HFFc6 (cell line): Measurements from ENCODE around the gene NKX6-1. TPM values are rescaled to one million over a fixed set of nuclear protein-coding genes. Genes with fewer than 3 reads are reported as not detected.

Source experiments
- DNase-seq: peaks from one replicate; pipeline ENCODE4 v3.0.0-alpha.2; 2018
- H3K27ac Mint-ChIP-seq: 2 replicates; pipeline ENCODE4 v1.8.0; 2020; ENCODE audit warnings: mild to moderate bottlenecking, mixed read lengths
- H3K27me3 Mint-ChIP-seq: 2 replicates; pipeline ENCODE4 v1.8.0; 2021; ENCODE audit warnings: mild to moderate bottlenecking, moderate library complexity, mixed read lengths; ENCODE audit not compliant: insufficient read depth
- H3K36me3 Mint-ChIP-seq: 2 replicates; pipeline ENCODE4 v1.8.0; 2021; ENCODE audit warnings: low read depth, mixed read lengths
- H3K4me1 Mint-ChIP-seq: 2 replicates; pipeline ENCODE4 v1.8.0; 2020; ENCODE audit warnings: low read depth, mixed read lengths
- H3K4me3 Mint-ChIP-seq: 2 replicates; pipeline ENCODE4 v1.8.0; 2020; ENCODE audit warnings: mild to moderate bottlenecking, moderate library complexity, mixed read lengths
- H3K9me3 Mint-ChIP-seq: 2 replicates; pipeline ENCODE4 v1.8.0; 2020; ENCODE audit warnings: mild to moderate bottlenecking, mixed read lengths
- CTCF ChIP-seq: fragments of 200-600 bp; sonication (generic); IDR thresholded peaks from 2 replicates; pipeline ENCODE4 v1.5.0; 2021; ENCODE audit warnings: antibody characterized with exemption, mild to moderate bottlenecking
- total RNA-seq, 6 experiments: library from RNA; stranded (reverse); fragmentation: NEBNext Ultra II Directional; extraction: Animal tissue kit (Norgen Biotek cat#: 25700); gene quantifications; 2 replicates in 1 of 6; 3 replicates in 5 of 6; pipeline ENCODE4 v1.2.3, GENCODE V29; 2021

The NKX6-1 gene
- total RNA-seq, 6 experiments from 2014 or later, result not detected

- Mint-ChIP-seq H3K27me3 (peaks cover 80% of the 10 kb centered on the region), H3K36me3 (peaks cover 8% of the 10 kb centered on the region; the same call in 1 of the 2 replicates), H3K27ac (no peak overlapping the region), H3K4me3 (peak overlapping the region; percentile 82), H3K9me3 (peaks cover 5% of the 10 kb centered on the region), H3K4me1 (peaks cover 17% of the 10 kb centered on the region)
- DNase-seq, result no peak
- no peak for TF ChIP-seq CTCF
Observed at GRCh38 chr4:84498203-84498934, 723 bp downstream of the NKX6-1 start.

DNA sequence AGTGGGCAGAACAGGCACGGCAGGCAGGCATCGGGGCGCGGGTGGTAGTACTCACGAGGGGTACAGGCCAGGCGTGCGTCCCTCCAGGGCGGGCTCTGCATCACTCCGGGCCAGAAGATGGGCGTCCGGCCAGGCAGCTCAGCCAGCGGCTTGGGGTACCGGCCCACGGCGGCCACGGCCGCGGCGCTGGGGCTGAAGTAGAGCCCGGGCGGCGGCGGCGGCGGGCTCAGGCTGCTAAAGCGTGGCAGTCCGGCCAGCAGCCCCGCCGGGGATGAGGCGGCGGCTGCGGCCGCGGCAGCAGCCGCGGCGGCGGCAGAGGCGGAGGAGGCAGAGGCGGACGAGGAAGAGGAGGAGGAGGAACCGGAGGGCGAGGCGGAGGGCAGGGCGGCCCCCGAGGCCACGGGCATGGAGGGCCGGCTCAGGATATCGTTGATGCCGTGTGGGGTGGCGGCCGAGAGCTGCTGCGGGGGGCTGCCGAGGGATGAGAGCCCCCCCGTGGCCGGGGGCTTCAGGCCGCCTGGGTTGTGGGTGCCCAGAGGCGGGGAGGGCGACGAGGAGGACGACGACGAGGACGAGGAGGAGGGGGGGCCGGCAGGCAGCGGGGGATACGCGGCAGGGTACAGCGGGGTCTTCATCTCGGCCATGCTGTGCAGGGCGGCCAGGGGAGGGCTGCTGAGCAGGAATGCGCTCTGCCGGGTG, 1.4 kb downstream of the NKX6-1 start:
- Mint-ChIP-seq H3K9me3 (peaks cover 5% of the 10 kb centered on the region), H3K4me1 (peaks cover 20% of the 10 kb centered on the region), H3K27me3 (peaks cover 75% of the 10 kb centered on the region), H3K27ac (no peak overlapping the region), H3K36me3 (peaks cover 8% of the 10 kb centered on the region; the same call in 1 of the 2 replicates), H3K4me3 (no peak overlapping the region)
- no peak for TF ChIP-seq CTCF
- no peak for DNase-seq

DNA sequence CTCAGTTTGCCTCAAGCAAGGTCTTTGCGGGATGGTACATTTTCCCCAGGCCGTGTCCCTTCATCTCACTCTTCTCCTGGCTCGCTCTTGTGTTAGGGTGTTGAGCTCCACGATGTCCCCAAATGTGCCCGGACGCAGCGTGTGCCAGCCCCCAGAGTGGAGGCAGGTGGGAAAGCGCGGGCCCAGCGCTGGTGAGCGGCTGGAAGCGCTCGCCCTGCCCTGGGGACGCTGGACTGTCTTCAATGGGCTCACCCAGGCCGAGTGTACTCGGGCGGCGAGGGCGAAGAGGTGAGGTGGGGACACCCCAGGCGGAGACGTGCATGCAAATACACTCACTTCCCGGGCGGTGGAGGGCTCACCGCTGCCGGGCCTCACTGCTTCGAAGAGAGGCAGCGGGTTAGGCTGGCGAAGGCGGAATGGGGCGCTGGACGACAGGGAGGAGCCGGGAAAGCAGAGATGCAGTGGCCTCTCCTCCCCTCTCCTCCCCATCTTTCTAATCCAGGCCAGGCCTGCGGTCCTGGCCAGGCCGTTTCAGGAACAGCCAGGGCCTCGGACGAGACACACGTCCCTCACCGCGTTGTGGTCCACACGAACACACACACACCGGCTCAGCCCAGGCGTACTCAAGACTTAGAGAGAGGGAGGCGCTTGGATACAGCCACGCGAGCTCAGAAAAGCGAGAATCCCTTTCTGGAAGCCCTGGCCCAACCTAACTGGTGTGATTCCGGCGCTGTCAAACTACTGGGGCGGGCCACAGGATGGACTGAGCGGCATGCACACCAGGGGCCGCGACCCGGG, 2.2 kb downstream of the NKX6-1 start:
- peaks cover 8% of the 10 kb centered on the region; the same call in 1 of the 2 replicates for H3K36me3 Mint-ChIP-seq
- H3K27me3 Mint-ChIP-seq, result peaks cover 71% of the 10 kb centered on the region
- no peak overlapping the region; the same call in 1 of the 2 replicates for H3K4me3 Mint-ChIP-seq
- no peak overlapping the region for H3K27ac Mint-ChIP-seq
- DNase-seq, result no peak
- TF ChIP-seq CTCF, result no peak
- peaks cover 5% of the 10 kb centered on the region for H3K9me3 Mint-ChIP-seq
- peaks cover 20% of the 10 kb centered on the region for H3K4me1 Mint-ChIP-seq

- H3K27ac Mint-ChIP-seq, result no peak overlapping the region
- no peak for DNase-seq
- peaks cover 8% of the 10 kb centered on the region; the same call in 1 of the 2 replicates for H3K36me3 Mint-ChIP-seq
- peaks cover 68% of the 10 kb centered on the region for H3K27me3 Mint-ChIP-seq
- no peak overlapping the region for H3K4me3 Mint-ChIP-seq
- peaks cover 5% of the 10 kb centered on the region; the same call in 1 of the 2 replicates for H3K9me3 Mint-ChIP-seq
- peaks cover 20% of the 10 kb centered on the region for H3K4me1 Mint-ChIP-seq
- TF ChIP-seq CTCF, result no peak
Observed at GRCh38 chr4:84496331-84496705, 2.8 kb downstream of the NKX6-1 start.

GRCh38 chr4:84495794-84496261, 3.3 kb downstream of the NKX6-1 start:
- TF ChIP-seq CTCF, result no peak
- Mint-ChIP-seq H3K27me3 (peaks cover 68% of the 10 kb centered on the region), H3K4me3 (no peak overlapping the region), H3K27ac (no peak overlapping the region), H3K36me3 (peaks cover 8% of the 10 kb centered on the region; the same call in 1 of the 2 replicates), H3K4me1 (peaks cover 20% of the 10 kb centered on the region), H3K9me3 (peaks cover 5% of the 10 kb centered on the region; the same call in 1 of the 2 replicates)
- DNase-seq, result no peak
